HL-60/S4 treated with retinoic acid at 250 ng/mL for 4 days and 3 days (cell line): ENCODE measurements around the gene SPTLC1.
"Not testable (repeated sequence)": the region's sequence is repeated elsewhere in the genome, so short reads cannot be mapped to it uniquely, and the experiment has no call there.

Experiments
- in situ Hi-C: fragments of 300-500 bp; cut with MboI; formaldehyde crosslinking; loops from 2 replicates; pipeline ENCODE4 v1.7.0; 2022; ENCODE audit warnings: low sequenced_read_pairs

Gene SPTLC1

DNA sequence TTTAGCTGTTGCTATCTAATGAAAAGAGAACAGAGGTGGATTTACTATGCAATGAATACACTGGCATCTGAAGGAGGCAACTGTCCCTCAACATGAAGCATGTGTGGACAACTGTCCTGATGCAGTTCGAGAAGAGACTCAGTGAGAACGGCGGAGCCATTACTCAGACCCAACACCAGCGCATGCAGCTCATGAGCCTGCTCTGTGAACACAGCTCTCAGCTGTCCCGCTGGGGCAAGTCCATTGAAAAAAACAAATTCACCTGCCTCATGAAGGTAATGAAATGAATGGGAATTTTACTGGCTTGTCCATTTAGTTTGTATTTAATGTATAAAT is 78.8 kb downstream of the SPTLC1 start:
- in situ Hi-C loops: no loop called here

DNA sequence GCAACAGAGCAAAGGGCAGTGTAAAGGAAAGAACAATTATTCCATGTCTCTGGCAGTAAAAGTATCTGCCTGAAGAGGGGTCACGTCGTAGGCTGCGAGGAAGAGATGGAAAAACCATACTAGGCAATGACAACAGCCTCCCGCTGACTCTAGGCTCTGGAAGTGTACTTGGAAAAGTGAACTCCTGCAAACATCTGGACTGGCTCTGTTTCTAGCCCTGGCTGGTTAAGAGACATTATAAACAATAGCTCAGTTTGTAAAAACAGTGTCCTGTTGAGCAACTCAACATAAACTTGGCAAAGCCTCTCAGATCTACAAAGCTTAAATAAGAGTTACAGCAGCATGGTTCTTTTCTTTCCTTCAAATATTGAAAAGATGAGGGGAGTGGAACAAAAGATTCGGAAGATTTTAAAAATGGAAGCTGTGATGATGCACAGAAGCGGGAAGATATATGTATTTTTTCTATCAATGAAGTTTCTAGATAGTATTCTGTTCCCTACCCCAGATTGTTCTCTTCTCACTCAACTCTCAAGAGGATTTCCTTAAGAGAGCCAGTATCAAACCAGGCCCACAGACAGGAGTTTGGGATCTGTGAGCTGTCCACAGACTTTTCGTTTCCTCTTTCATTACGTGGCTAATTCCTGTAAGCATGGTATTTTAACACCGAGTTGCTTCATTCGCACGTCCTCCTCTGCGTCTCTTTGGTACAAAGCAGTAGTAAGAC is 79.4 kb downstream of the SPTLC1 start:
- in situ Hi-C loops: no loop called here

DNA sequence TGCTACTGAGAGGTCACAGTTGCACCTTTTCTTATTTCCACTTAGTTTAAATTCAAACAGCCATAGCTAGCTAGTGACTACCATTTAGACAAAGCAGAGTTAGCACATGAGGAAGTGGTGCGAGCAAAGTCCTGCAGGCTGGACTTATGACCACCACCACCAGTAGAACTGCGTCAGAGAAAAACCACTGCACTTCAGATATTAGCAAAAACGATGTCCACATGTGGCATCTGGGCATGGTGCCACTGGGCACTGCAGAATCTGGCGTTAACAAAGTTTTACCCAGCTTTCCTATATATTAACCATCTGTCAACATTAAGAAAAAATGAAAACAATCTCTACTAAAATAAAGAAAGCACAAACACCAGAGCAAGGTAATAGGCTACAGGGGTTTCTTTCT is 80.1 kb downstream of the SPTLC1 start:
- in situ Hi-C loops: no loop called here

DNA sequence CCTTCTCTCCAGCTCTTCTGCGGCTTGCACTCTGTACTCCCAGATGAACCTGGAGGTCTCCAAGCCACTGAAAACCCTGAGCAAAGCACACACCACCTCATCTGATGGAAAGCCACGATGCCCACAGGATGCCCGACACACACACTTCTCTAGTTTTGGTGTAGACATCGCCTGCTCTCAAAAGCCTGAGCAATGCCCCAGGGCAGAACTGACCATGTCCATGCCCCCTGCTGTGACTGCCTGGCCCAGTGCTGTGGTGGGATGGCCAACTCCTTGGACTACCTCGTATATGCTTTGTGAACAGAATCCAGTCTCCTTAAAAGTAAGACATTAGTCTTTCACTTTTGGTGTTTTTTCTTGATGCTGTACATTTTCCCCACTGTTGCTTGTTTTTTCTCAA is 81.2 kb downstream of the SPTLC1 start:
- in situ Hi-C loops: no loop called here

DNA sequence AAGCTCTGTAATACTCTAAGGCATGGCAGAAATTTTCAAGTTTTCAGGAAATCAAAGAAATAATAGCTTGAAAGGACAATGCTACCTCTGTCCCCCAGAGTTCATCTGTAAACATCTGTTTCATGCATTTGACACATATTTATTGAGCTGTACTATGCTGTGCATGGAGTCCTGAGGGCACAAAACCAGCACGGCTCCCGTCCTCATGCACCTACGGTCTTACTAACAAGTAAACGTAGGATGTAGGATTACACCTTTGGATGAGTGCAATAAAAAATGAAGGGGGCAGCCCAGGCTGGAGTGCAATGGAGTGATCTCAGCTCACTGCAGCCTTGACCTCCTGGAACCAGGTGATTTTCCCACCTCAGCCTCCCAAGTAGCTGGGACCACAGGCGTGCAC is 81.9 kb downstream of the SPTLC1 start:
- in situ Hi-C loops: no loop called here

DNA sequence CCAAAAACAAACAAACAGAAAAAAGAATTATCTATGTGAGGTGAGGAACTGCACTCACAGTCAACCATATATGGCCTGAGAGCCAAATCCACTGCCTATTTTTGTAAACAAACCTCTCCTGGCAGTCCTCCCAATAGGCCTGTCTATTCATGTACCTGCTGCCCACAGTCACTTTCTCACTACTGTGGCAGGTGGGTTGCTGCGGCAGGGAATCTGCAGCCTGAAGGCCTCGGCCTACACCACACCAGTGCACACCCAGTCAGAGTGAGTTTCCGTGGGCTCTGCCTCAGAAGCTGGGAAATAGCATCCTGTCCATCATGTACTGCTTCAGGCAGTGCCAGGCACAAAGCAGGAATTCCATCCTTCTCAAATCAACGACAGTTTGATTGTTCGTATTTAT is 82.3 kb downstream of the SPTLC1 start:
- in situ Hi-C loops: no loop called here

DNA sequence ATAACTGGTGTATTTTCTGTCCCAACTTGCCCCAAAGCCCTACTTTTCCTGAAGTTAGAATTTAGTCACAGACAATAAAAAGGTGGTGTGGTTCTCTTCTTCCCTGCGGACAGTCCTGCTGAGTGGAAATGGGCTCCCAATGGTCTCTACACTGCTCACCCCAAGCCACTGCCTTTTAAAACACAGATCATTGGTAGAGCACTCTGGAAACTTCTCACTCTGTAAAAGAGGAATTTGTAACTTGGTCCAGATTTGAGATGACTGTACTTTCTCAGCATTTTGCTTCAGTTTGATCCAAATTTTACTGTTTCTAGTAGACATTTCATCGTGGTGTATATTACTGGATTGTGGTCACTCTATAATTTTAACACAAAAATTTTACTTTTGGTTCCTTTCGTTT is 84.8 kb downstream of the SPTLC1 start:
- in situ Hi-C loops: no loop called here

DNA sequence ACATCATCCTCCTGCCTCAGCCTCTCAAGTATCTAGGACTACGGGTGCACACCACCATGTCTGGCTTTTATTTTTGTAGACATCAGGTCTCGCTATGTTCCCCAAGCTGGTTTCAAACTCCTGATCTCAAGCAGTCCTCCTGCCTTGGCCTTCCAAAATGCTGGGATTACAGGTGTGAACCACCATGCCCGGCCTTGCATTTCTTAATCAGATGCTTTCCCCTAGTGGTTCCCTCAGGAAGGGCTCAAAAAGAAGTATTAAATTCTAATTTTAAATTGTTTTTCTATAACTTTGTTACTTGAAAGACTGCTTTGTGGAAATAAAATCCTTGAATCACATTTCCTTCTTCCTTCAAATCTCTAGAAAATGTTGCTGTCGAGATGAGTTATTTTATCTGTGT is 85.7 kb downstream of the SPTLC1 start:
- in situ Hi-C loops: no loop called here

DNA sequence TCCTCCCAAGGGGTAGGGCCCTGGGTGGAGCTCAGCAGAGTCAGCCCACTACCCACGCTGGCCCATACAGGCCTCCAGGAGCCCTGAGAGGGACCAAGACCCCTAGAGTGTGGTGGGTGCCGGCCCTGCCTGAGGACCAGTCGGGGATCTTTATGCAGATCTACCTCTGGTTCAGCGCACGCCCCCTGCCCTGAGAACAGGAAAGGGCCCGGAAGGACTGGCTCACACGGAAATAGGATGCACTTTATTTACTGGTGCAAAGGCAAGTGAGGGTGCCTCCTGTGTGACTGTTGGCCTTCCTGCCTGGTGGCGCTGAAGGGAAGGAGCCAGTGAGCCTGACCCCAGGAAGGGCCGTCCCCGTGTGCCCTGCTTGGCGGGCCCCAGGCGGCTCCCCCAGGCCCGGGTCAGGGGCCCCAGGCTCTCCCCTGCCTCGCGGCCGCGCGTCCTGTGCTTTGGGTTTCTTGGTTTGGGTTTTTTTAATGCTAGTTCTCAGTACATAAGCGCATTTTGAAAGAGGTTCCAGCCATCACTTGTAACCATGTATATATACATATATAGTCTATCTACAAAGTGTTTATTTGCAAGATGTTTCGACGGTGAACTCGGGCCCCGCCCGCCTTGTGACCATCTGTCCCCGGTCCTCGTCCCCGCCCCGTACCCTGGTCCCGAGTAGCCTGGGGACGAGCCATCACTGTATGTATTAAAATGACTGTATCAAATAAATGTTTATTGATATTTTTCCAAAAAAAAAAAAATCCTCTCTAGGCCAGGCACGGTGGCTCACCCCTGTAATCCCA is 88.8 kb downstream of the SPTLC1 start:
- in situ Hi-C loops: no loop called here

DNA sequence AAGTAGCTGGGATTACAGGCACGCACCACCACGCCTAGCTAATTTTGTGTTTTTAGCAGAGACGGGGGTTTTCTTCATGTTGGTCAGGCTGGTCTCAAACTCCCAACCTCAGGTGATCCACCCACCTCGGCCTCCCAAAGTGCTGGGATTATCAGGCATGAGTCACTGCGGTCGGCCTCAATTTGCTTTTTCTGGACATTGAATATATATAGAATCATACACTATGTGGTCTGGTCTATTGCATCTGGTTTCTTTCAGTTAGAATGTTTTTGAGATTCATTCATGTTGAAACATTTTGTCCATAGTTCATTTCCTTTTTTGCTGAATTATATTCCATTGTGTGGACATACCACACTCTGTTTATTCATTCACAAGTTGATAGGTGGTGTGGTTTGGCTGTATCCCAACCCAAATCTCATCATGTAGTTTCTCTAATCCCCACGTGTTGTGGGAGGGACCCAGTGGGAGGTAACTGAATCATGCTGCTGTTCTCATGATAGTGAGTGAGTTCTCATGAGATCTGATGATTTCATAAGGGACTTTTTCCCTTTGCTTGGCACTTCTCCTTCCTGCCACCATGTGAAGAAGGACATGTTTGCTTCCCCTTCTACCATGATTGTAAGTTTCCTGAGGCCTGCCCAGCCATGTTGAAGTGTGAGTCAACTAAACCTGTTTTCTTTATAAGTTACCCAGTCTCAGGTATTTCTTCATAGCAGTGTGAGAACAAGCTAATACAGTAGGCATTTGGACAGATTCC is 93.2 kb downstream of the SPTLC1 start:
- in situ Hi-C loops: not testable (repeated sequence)

DNA sequence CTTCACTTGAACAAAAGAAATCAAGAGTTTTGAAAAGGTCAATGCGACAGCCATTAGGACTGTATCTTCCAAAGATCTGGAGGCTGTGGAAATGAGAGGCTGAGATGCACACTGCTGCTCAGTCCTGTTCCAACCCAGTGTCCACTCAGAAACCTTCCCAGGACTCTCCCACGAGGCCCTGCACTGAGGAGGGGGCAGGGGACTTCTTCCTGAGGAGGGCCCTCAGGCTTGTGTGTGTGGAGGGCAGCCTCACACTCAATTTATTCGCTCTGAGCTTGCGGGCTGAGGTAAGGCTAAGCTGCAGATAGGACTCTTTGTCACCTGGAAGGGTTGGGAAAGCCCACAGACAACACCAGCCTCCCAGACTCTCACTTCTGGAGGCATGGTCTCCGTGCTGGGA is 95.6 kb downstream of the SPTLC1 start:
- in situ Hi-C loops: no loop called here

DNA sequence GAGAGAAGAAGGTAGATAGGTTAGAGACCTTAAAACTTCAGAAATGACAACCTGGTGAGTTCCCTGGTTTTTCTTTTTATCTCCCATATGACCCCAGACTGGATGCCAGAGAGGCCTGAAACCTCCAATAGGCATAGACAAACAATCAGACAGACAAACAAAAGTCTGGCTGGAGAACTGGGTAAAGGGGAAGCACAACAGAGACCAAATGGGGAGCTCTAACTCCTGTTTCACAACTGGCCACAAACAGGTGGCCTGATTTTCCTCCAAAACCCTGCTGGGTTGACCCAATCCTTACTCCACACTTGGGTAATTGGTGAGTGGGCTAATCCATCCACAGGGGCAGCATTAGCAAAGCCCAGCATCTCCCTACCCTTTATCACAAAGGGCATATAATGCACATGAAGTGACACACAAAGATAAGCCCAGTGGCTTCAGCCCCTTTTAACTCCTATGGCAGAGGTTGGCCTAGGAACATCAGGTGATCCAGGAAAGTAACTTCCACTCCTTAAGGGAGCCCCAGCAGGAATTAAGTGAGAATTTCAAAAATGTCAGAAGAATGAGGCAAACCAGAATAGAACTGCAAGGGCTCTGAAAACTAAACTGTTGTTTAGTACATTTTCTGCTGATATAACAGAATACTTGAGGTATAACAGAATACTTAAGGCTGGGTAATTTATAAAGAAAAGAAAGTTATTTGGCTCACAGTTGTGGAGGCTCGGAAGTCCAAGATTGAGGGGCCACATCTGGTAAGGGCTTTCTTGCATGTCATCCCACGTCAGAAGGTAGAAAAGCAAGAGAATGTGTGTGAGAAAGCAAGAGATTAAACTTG is 104.3 kb downstream of the SPTLC1 start:
- in situ Hi-C loops: no loop called here

DNA sequence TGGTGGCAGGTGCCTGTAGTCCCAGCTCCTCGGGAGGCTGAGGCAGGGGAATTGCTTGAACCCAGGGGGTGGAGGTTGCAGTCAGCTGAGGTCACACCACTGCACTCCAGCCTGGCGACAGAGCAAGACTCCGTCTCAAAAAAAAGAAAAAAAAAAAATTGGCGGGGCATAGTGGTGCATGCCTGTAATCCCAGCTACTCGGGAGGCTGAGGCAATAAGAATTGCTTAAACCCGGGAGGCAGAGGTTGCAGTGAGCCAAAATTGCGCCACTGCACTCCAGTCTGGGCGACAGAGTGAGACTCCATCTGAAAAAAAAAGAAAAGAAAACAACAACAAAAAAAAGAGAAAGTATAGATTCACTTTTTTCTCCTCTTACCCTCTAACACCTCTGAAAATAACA is 105.0 kb downstream of the SPTLC1 start:
- in situ Hi-C loops: not testable (repeated sequence)

DNA sequence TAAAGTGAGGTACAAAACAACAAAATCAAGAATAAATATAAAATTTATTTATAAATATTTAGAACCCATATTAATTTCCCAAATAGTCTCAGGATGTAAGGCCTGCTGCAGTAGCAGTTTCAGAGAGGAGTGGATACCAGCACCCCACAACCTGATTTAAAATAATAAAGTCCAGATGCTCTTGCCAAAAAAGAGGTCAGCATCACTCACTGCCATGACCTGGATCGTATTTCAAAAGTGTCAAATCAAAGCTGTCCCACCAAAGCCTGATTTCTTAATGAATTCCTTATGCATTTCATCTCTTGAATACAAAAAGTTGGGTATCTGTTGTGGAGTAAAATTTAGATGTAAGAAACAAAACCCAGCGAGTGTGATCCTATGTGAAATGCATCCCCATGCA is 107.2 kb downstream of the SPTLC1 start:
- in situ Hi-C loops: no loop called here

DNA sequence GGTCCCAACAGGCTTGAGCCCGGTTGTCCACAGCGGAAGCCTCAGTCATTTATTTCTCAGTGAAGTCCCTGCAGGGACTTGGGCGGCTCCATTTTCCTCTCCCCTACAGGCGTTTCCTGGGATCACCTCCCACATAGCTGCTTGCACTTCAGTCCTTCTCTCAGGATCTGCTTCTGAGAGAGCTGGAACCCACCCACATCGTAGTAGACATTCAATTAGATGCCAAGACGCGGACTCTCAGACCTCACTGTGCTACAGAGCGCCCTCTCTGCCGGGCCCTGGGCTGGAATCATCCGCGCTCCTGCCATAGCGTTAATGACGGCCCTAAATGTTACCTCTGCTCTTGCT is 111.2 kb downstream of the SPTLC1 start:
- in situ Hi-C loops: no loop called here

DNA sequence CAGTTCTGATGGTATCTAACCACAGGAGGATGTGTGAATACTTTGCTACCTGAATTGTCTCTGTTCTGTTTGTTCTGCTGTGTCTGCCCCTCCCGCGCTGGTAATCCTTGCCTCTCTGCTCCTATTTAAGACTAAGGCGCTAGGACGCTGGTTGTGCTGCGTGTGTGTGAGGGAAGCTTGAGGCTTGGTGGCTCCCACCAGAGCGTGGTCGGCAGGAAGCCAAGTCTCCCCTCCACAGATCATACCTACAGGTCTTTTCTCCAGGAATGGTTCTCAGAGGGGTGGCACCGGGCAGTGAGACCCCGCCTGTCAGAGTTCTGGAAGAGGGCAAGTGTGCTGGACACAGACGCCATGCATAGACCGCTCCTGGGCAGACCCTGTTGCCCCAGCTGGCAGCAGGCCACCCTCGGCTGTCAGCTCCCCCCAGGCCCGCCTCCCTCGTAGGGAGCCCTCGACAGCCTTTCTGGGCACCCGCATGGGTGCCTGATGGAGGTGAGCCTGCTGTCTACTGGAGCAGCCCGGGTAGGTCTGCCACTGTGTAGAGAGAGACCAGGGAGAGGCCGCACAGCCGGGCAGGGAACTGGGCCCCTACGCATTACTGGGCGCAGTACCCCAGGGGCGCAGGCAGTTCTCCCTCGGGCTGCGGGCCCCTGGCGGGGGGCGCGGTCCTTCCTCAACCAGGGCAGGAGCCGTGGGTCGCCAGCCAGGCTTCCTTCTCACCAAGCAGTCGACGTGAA is 111.7 kb downstream of the SPTLC1 start:
- in situ Hi-C loops: no loop called here

DNA sequence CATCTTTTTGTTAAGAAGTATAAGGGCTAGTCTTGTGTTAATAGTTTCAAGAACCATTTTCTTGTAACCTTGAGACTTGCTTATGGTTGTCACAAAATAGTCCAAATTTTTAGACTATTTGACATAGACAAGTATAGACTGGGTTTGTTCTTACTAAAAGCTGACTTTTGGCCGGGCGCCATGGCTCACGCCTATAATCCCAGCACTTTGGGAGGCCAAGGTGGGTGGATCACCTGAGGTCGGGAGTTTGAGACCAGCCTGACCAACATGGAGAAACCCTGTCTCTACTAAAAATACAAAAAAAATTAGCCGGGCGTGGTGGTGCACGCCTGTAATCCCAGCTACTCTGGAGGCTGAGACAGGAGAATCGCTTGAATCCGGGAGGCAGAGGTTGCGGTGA is 113.3 kb downstream of the SPTLC1 start:
- in situ Hi-C loops: not testable (repeated sequence)

DNA sequence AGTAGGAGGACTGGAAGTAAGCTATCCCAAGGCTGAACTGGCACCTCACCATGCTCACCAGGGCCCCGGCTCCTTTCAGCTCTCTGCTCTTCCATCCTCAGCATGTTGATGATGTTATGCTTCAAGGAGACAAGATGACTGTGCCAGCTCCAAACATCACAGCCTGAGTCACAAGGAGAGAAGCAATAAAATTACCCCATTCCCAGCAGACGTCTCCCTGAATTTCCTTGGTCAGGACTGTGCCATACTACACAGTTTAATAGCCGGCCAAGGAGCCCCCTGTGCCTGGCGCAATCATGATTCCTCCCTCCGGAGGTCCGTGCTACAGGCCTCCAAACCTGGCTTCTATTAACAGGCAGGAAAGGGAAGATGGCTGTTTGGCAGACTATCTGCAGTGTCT is 114.0 kb downstream of the SPTLC1 start:
- in situ Hi-C loops: no loop called here

DNA sequence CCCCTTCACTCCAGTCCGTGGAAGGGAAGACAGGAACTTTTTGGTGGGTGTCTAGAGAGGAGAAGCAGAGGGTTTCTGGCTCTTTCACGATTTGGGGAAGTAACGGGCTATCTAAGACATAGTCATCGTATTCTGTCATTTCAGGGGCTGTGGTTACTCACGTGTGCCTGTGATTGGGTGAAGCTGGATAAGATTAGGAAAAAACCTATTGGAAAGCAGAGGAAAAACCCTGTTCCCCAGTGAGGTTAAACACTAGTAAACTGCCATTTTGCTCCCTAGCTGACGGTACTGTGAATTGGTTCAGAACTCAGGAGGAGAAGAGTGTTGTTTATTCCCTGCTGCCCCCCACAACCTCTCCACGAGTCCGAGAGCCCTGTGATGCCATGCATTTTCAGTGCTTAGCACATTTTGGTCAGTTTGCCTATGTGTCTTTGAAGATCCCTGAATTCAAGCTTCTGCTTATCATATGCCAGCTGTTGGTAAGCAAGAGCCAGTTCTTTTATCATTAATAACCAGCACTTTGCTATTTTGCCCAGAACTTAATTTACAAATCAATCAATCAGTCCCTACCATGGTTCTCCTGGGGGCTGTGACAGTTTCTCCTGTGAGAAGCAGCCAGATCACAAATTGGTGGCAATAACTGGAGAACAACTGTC is 120.1 kb downstream of the SPTLC1 start:
- in situ Hi-C loops: no loop called here

DNA sequence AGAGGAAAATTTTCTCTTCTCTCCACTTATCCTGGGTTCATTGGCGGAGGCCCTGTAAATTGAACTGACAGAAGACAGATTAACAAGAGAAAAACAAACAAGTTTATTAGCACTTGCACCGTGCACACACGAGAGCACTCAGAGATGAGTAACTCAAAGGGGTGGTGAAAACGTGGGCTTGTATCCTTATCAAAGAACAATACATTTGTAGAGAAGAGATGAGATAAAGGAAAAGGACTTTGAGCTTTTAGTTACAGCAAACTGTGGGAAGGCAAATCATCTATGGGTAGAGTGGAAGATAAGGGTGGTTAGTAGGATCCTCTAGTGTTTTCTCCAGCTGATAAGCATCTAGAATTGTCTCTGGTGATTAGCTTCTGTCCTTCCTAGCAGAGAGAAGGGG is 120.8 kb downstream of the SPTLC1 start:
- in situ Hi-C loops: no loop called here
